Activated CD4-positive, alpha-beta T cell treated with anti-CD3 and anti-CD28 coated beads, Interleukin-2, amount 10 ng/mL, durations not matched to agents 7 days and 5 days (primary cell): ENCODE data around the gene GATA3. TPM values are rescaled to one million over a fixed set of nuclear protein-coding genes. Genes with fewer than 3 reads are reported as not detected.

ENCODE experiments used
- CTCF ChIA-PET: fragments of 350-600 bp; sonication (Branson Sonifier 250); formaldehyde crosslinking; loops from one replicate; lab custom pipeline; 2021; ENCODE audit warnings: antibody characterized with exemption; lab: Charles Lee
- POLR2A ChIA-PET: fragments of 350-600 bp; sonication (Branson Sonifier 250); formaldehyde crosslinking; loops from one replicate; lab custom pipeline; 2021; ENCODE audit warnings: antibody characterized with exemption; lab: Charles Lee
- DNase-seq: peaks from one replicate; pipeline ENCODE4 v3.0.0-alpha.2; 2020
- H3K27ac Mint-ChIP-seq: one replicate; pipeline ENCODE4 v1.8.0; 2021; ENCODE audit warnings: mild to moderate bottlenecking, moderate library complexity, mixed read lengths
- H3K27me3 Mint-ChIP-seq: one replicate; pipeline ENCODE4 v1.8.0; 2021; ENCODE audit warnings: mixed read lengths
- H3K36me3 Mint-ChIP-seq: one replicate; pipeline ENCODE4 v1.8.0; 2021; ENCODE audit warnings: low read depth, mixed read lengths
- H3K4me1 Mint-ChIP-seq: one replicate; pipeline ENCODE4 v1.8.0; 2021; ENCODE audit warnings: mixed read lengths
- H3K4me3 Mint-ChIP-seq: one replicate; pipeline ENCODE4 v1.8.0; 2021; ENCODE audit warnings: mild to moderate bottlenecking, moderate library complexity, mixed read lengths
- H3K9me3 Mint-ChIP-seq: one replicate; pipeline ENCODE4 v1.8.0; 2021; ENCODE audit warnings: mixed read lengths
- total RNA-seq, 2 experiments: library from RNA; stranded (reverse); gene quantifications; one replicate each; pipeline ENCODE4 v1.2.3, GENCODE V29; 2021

Gene GATA3
- total RNA-seq, 2 experiments from 2014 or later = 48.1 to 52.0 TPM

GRCh38 chr10:8049865-8050555, 4.5 kb upstream of the GATA3 start:
- Mint-ChIP-seq H3K27me3 (peaks cover 63% of the 10 kb centered on the region), H3K4me3 (peak overlapping the region; percentile 43), H3K9me3 (no peaks in the 10 kb centered on the region), H3K36me3 (peaks cover 6% of the 10 kb centered on the region), H3K4me1 (peaks cover 52% of the 10 kb centered on the region), H3K27ac (no peak overlapping the region)
- no peak for DNase-seq
- ChIA-PET CTCF (interaction anchor here (0.6 to 1.3 kb wide), 7 partner anchors 10 to 525 kb away, joined by 3 to 5 read pairs (median 3); no protein-coding TSS in a partner anchor), POLR2A (no interaction called here)

DNA sequence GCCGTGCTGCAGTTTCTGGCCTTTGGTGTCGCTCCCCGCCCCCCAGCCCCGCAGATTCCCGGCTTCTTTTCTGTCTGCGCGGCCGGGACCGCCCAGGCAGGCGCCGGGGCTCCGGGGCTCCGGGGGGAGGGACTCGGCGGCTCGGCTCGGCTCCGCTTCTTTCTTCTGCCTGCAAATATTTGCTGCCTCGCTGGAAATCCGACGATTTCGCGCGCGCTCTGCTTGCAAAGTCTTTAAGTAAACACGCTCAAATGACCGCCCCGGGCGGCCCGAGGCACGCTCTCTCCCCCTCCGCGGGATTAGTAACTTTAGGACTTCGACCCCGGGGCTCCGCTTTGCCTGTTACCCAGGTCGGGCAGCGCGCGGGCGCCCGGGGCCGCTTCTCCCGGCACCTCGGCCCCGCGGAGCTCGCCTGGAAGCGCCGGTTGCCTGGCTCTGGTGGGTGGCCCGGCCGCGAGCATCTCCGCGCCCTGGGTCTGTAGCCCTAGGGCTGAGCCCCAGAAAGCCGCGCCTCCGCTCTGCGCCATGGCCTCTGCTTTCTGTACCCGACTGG, 3.9 kb upstream of the GATA3 start:
- H3K27ac Mint-ChIP-seq = no peak overlapping the region
- DNase-seq = no peak
- H3K4me1 Mint-ChIP-seq = peaks cover 46% of the 10 kb centered on the region
- POLR2A ChIA-PET = no interaction called here
- CTCF ChIA-PET = interaction anchor here (0.6 to 1.3 kb wide), 6 partner anchors 10 to 418 kb away, joined by 3 to 5 read pairs (median 3); no protein-coding TSS in a partner anchor
- peaks cover 9% of the 10 kb centered on the region for H3K36me3 Mint-ChIP-seq
- H3K27me3 Mint-ChIP-seq = peaks cover 57% of the 10 kb centered on the region
- H3K4me3 Mint-ChIP-seq = peak overlapping the region; percentile 64
- no peaks in the 10 kb centered on the region for H3K9me3 Mint-ChIP-seq

DNA sequence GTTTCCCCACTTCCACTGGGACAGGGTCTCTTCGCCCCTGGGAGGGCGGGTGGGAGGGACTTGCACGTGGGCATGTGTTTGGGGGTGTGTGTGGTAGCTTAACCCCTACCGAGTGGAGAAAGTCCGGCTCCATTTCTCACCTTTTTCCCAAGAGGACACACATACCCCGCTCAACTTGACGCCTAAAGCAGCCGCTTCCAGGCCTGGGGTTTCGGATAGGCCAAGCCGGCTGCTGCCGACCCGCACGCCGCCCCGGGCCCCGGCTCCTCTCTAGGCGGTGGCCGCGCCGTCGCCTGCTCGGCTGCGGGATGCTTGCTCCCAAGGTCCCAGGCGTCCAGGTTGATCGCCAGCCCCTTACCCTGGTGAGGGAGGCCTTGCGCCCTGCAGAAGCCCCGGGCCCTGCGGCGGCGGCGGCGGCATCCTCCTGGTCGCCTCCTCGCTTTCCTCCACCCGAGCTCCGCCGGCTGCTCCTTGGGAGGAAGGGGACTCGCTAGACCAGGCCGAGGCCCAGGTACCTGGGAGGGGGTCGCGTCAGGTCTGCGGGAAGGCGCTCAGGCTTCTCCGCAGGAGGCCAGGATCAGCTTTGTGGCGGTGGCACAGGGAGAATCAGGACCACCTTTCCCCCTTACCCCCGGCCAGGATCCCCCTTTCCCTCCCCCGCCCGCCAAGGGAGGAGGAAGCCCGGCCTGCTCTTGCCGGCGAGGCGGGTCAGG, 3.2 kb upstream of the GATA3 start:
- CTCF ChIA-PET = interaction anchor here (1.2 to 1.3 kb wide), 2 partner anchors 11 to 417 kb away, joined by 3 to 5 read pairs; no protein-coding TSS in a partner anchor
- H3K27ac Mint-ChIP-seq = no peak overlapping the region
- POLR2A ChIA-PET = no interaction called here

DNA sequence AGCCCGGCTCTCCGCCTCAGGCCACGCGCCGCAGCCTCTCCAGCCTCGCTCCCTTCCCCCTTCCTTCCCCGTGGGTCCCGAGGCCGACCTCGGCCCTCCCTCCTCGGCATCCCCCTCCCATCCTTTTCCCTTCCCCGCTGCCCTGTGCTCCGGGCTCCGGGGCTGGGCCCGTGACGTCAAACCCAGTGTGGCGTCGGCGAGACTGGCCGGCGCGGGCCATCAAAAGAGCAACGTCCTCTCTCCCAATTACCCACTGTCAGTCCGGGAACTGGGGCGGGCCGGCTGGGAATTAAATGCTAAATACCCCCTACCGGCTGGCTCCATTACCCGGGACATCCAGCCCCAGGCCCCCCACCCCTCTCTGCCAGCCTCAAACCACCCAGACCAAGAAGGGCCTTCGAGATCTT, 2.6 kb upstream of the GATA3 start:
- Mint-ChIP-seq H3K4me3 (peak overlapping the region; percentile 46), H3K36me3 (peaks cover 15% of the 10 kb centered on the region), H3K27ac (peak overlapping the region; percentile 78), H3K27me3 (peaks cover 44% of the 10 kb centered on the region), H3K4me1 (peaks cover 37% of the 10 kb centered on the region), H3K9me3 (no peaks in the 10 kb centered on the region)
- CTCF ChIA-PET = interaction anchor here (1.0 kb wide), 1 partner anchor 89 kb away, joined by 3 read pairs; no protein-coding TSS in a partner anchor
- POLR2A ChIA-PET = no interaction called here
- DNase-seq = no peak

More for the DNA sequence above, 3.2 kb upstream of the GATA3 start:
- no peak for DNase-seq
- H3K27me3 Mint-ChIP-seq = peaks cover 50% of the 10 kb centered on the region
- peaks cover 10% of the 10 kb centered on the region for H3K36me3 Mint-ChIP-seq
- H3K4me3 Mint-ChIP-seq = no peak overlapping the region
- H3K4me1 Mint-ChIP-seq = peaks cover 39% of the 10 kb centered on the region
- H3K9me3 Mint-ChIP-seq = no peaks in the 10 kb centered on the region

- POLR2A ChIA-PET = interaction anchor here (1.0 kb wide), 1 partner anchor 235 kb away, joined by 4 read pairs; no protein-coding TSS in a partner anchor
- DNase-seq = no peak
Measured at GRCh38 chr10:8052341-8052955, 2.0 kb upstream of the GATA3 start.

DNA sequence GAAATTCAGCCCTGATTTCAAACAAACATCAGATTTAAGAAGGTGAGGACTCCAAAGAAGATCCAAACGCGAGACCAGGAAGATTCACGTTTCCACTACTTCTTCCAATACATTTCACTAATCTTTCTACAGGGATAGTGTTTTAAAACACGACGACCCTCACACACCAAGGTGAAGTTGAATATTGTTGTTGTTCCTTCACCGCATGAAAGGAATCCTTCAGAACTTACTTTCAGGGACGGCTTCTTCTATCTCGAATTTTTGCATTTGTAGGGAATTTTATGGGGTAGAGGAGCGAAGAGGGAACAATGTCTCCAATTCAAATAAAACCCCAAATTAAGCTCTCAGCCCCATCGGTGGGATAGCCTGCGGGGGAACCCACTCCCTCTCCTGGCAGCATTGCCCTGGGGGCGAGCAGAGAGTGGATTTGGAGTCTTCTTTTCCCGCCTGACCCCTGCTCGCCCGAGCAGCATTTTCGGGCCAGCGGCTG, 1.5 kb upstream of the GATA3 start:
- POLR2A ChIA-PET = interaction anchor here (1.0 kb wide), 1 partner anchor 235 kb away, joined by 4 read pairs; no protein-coding TSS in a partner anchor
- Mint-ChIP-seq H3K36me3 (peaks cover 27% of the 10 kb centered on the region), H3K27me3 (peaks cover 33% of the 10 kb centered on the region), H3K27ac (peak overlapping the region; percentile 39), H3K4me3 (peak overlapping the region; percentile 97), H3K9me3 (no peaks in the 10 kb centered on the region), H3K4me1 (peaks cover 31% of the 10 kb centered on the region)
- CTCF ChIA-PET = interaction anchor here (0.9 to 1.0 kb wide), 2 partner anchors 20 to 87 kb away, joined by 3 to 4 read pairs; no protein-coding TSS in a partner anchor
- no peak for DNase-seq

More at GRCh38 chr10:8052341-8052955, 2.0 kb upstream of the GATA3 start:
- H3K9me3 Mint-ChIP-seq = no peaks in the 10 kb centered on the region
- H3K4me3 Mint-ChIP-seq = peak overlapping the region; percentile 97
- peaks cover 32% of the 10 kb centered on the region for H3K4me1 Mint-ChIP-seq
- peaks cover 21% of the 10 kb centered on the region for H3K36me3 Mint-ChIP-seq
- peak overlapping the region; percentile 78 for H3K27ac Mint-ChIP-seq
- H3K27me3 Mint-ChIP-seq = peaks cover 39% of the 10 kb centered on the region
- CTCF ChIA-PET = interaction anchor here (0.9 to 1.0 kb wide), 2 partner anchors 19 to 88 kb away, joined by 3 to 4 read pairs; no protein-coding TSS in a partner anchor

GRCh38 chr10:8053446-8054243, 843 bp upstream of the GATA3 start:
- POLR2A ChIA-PET = interaction anchor here (0.6 to 1.0 kb wide), 2 partner anchors 17 to 236 kb away, joined by 4 read pairs; no protein-coding TSS in a partner anchor
- peaks cover 33% of the 10 kb centered on the region for H3K36me3 Mint-ChIP-seq
- CTCF ChIA-PET = interaction anchor here (0.6 to 1.5 kb wide), 2 partner anchors 11 to 205 kb away, joined by 3 read pairs; no protein-coding TSS in a partner anchor
- H3K9me3 Mint-ChIP-seq = no peaks in the 10 kb centered on the region
- peak overlapping the region; percentile 97 for H3K4me3 Mint-ChIP-seq
- peak overlapping the region; percentile 98 for H3K27ac Mint-ChIP-seq
- DNase-seq = peak; percentile 94
- H3K4me1 Mint-ChIP-seq = peaks cover 35% of the 10 kb centered on the region
- H3K27me3 Mint-ChIP-seq = peaks cover 27% of the 10 kb centered on the region

- POLR2A ChIA-PET = interaction anchor here (0.6 kb wide), 1 partner anchor 17 kb away, joined by 4 read pairs; no protein-coding TSS in a partner anchor
- peak overlapping the region; percentile 97 for H3K4me3 Mint-ChIP-seq
- peaks cover 35% of the 10 kb centered on the region for H3K4me1 Mint-ChIP-seq
- H3K27me3 Mint-ChIP-seq = peaks cover 21% of the 10 kb centered on the region
- H3K36me3 Mint-ChIP-seq = peaks cover 39% of the 10 kb centered on the region
- H3K27ac Mint-ChIP-seq = peak overlapping the region; percentile 98
- no peak for DNase-seq
- no peaks in the 10 kb centered on the region for H3K9me3 Mint-ChIP-seq
- CTCF ChIA-PET = interaction anchor here (0.6 to 1.5 kb wide), 2 partner anchors 10 to 204 kb away, joined by 3 read pairs; no protein-coding TSS in a partner anchor
Measured at GRCh38 chr10:8054244-8054493, 319 bp upstream of the GATA3 start.

GRCh38 chr10:8055420-8056349, 1.2 kb downstream of the GATA3 start:
- peaks cover 16% of the 10 kb centered on the region for H3K27me3 Mint-ChIP-seq
- DNase-seq = peak; percentile 57
- CTCF ChIA-PET = interaction anchor here (1.4 kb wide), 1 partner anchor 12 kb away, joined by 3 read pairs; no protein-coding TSS in a partner anchor

DNA sequence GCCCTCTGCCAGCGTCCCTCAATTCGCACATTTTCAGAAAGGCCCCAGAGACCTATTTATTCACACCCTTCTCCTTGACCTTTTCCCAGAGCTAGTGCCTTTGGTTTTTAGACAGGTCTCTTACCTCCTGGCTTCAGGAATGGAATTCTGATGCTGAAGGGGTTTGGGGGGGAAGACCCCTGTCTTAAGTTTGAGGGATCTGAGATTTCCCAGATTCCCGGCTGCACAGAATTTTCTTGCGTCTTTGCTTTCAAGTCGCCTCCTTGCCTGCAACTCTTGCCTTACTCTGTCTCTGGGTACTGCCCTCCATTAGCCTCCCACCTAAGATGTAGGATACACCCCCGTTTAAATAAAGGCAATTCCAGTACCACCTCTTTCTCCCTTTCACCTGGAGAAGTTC, 1.9 kb downstream of the GATA3 start:
- Mint-ChIP-seq H3K4me1 (peaks cover 54% of the 10 kb centered on the region), H3K27me3 (peaks cover 16% of the 10 kb centered on the region), H3K36me3 (peaks cover 61% of the 10 kb centered on the region), H3K9me3 (no peaks in the 10 kb centered on the region), H3K27ac (peak overlapping the region; percentile 99), H3K4me3 (peak overlapping the region; percentile 97)
- no peak for DNase-seq
- POLR2A ChIA-PET = no interaction called here
- CTCF ChIA-PET = interaction anchor here (1.4 kb wide), 1 partner anchor 11 kb away, joined by 3 read pairs; no protein-coding TSS in a partner anchor

More at GRCh38 chr10:8055420-8056349, 1.2 kb downstream of the GATA3 start:
- Mint-ChIP-seq H3K4me3 (peak overlapping the region; percentile 97), H3K36me3 (peaks cover 54% of the 10 kb centered on the region), H3K4me1 (peaks cover 47% of the 10 kb centered on the region), H3K9me3 (no peaks in the 10 kb centered on the region), H3K27ac (peak overlapping the region; percentile 99)
- POLR2A ChIA-PET = no interaction called here
